HepG2 (cell line): ENCODE measurements around the gene PSMD10. TPM values are rescaled to one million over a fixed set of nuclear protein-coding genes. Genes with fewer than 3 reads are reported as not detected.

ENCODE experiments used
- ATAC-seq: fragments of 200-7000 bp; cut with Tn5 transposase; 3 replicates; pipeline ENCODE4 v1.9.1; 2020; ENCODE audit warnings: mild to moderate bottlenecking, moderate library complexity
- BruUV-seq: library from RNA; stranded (reverse); fragments of 400-500 nt; replicated peaks from 2 replicates; lab custom pipeline; 2021; lab: Mats Ljungman, UMichigan
- CTCF ChIA-PET: fragments of 300-600 bp; formaldehyde crosslinking; extraction: SDS; loops from one replicate; lab custom pipeline; 2021; ENCODE audit warnings: low total read pairs, inconsistent platforms, low intra/inter-chr PET ratio; lab: Yijun Ruan, JAX
- POLR2A ChIA-PET: fragments of 350-600 bp; sonication (Branson Sonifier 250); formaldehyde crosslinking; loops from one replicate; lab custom pipeline; 2020; ENCODE audit warnings: antibody characterized with exemption, inconsistent platforms; lab: Yijun Ruan, JAX
- DNase-seq: peaks from one replicate; pipeline ENCODE4 v3.0.0-alpha.2; 2015; ENCODE audit warnings: low spot score
- FAIRE-seq: peaks from 3 replicates; lab custom pipeline; 2011; peaks lifted over from hg19 to GRCh38; lab: Jason Lieb, UNC
- H2AFZ ChIP-seq: one replicate; pipeline ENCODE4 v1.6.1; 2011; ENCODE audit warnings: low read length, inconsistent platforms
- H3K27ac ChIP-seq: fragments of 300-600 bp; 3 replicates; pipeline ENCODE4 v1.8.0; 2011; ENCODE audit warnings: mixed run types, mild to moderate bottlenecking, mixed read lengths, low read length, inconsistent platforms; ENCODE audit not compliant: insufficient read depth; ENCODE audit errors: extremely low read length
- H3K27me3 ChIP-seq, 2 experiments: fragments of 200-600 bp in 1 of 2; 2 replicates in 1 of 2; 3 replicates in 1 of 2; pipeline versions ENCODE4 v1.6.0 to v1.8.0; 2011; ENCODE audit warnings: low read length in 2 of 2, mild to moderate bottlenecking in 2 of 2, moderate library complexity in 2 of 2, inconsistent platforms in 1 of 2; ENCODE audit not compliant: insufficient read depth in 2 of 2, control insufficient read depth in 1 of 2
- H3K36me3 ChIP-seq, 2 experiments: fragments of 200-600 bp in 1 of 2; replicated peaks in 1 of 2; 2 replicates in 1 of 2; 3 replicates in 1 of 2; pipeline versions ENCODE4 v1.5.1 to v1.8.0; 2011; ENCODE audit warnings: low read length in 2 of 2, inconsistent platforms in 1 of 2; ENCODE audit not compliant: insufficient read depth in 2 of 2, control insufficient read depth in 1 of 2
- H3K4me1 ChIP-seq: 2 replicates; pipeline ENCODE4 v1.5.1; 2012; ENCODE audit warnings: low read length, inconsistent platforms; ENCODE audit not compliant: insufficient read depth
- H3K4me2 ChIP-seq: 2 replicates; pipeline ENCODE4 v1.6.0; 2011; ENCODE audit warnings: low read depth, low read length, inconsistent platforms
- H3K4me3 ChIP-seq, 3 experiments: fragments of 200-600 bp in 1 of 3; sonication (generic), shearing (Covaris generic) in 1 of 3; replicated peaks in 1 of 3; 2 replicates each; pipeline ENCODE4 v1.5.1; 2011 to 2016; ENCODE audit warnings: low read length in 3 of 3, inconsistent platforms in 2 of 3, low read depth in 2 of 3, mild to moderate bottlenecking in 2 of 3, control low read depth in 1 of 3, mixed read lengths in 1 of 3; ENCODE audit not compliant: insufficient read depth in 1 of 3
- H3K79me2 ChIP-seq: one replicate; pipeline ENCODE4 v1.6.1; 2011; ENCODE audit warnings: low read length, inconsistent platforms; ENCODE audit not compliant: insufficient read depth
- H3K9ac ChIP-seq: 2 replicates; pipeline ENCODE4 v1.6.0; 2011; ENCODE audit warnings: mild to moderate bottlenecking, low read depth, low read length, inconsistent platforms; ENCODE audit not compliant: insufficient read depth
- H3K9me3 ChIP-seq: 2 replicates; pipeline ENCODE4 v1.5.1; 2012; ENCODE audit warnings: mild to moderate bottlenecking, low read length
- H4K20me1 ChIP-seq: 2 replicates; pipeline ENCODE4 v1.6.0; 2011; ENCODE audit warnings: inconsistent platforms, mild to moderate bottlenecking, low read length, moderate library complexity; ENCODE audit not compliant: insufficient read depth
- ATF7-NPFF ChIP-seq: sonication (generic); formaldehyde crosslinking; IDR thresholded peaks from 2 replicates; pipeline ENCODE4 v1.8.1; 2023; ENCODE audit warnings: mild to moderate bottlenecking, low read depth, missing genetic modification reagents, moderate library complexity
- CREB1 ChIP-seq, 2 experiments: fragments of 450-650 bp in 1 of 2; IDR thresholded peaks; 2 replicates each; pipeline ENCODE4 v1.6.1; 2016 to 2017; ENCODE audit warnings: control low read depth in 1 of 2, mild to moderate bottlenecking in 1 of 2, missing compliant biosample characterization in 1 of 2, missing genetic modification characterization in 1 of 2
- DBP ChIP-seq: sonication (generic); formaldehyde crosslinking; IDR thresholded peaks from 2 replicates; pipeline ENCODE4 v1.4.0; 2020; ENCODE audit warnings: missing genetic modification reagents; ENCODE audit errors: not compliant biosample characterization
- E2F1 ChIP-seq: sonication (generic); formaldehyde crosslinking; IDR thresholded peaks from 2 replicates; pipeline ENCODE4 v1.5.0; 2020; ENCODE audit warnings: missing genetic modification reagents
- ELK4 ChIP-seq: sonication (generic); formaldehyde crosslinking; IDR thresholded peaks from 2 replicates; pipeline ENCODE4 v1.9.0; 2021; ENCODE audit warnings: missing genetic modification reagents, borderline replicate concordance
- ETV6 ChIP-seq: sonication (generic); formaldehyde crosslinking; conservative IDR thresholded peaks from 2 replicates; pipeline ENCODE4 v1.4.0; 2020; ENCODE audit warnings: missing genetic modification reagents
- NCOR1 ChIP-seq: fragments of 200-600 bp; sonication (generic); IDR thresholded peaks from 2 replicates; pipeline ENCODE4 v1.7.0; 2017; ENCODE audit warnings: antibody characterized with exemption, low read length, borderline replicate concordance
- PRPF4 ChIP-seq: fragments of 200-400 bp; formaldehyde crosslinking; IDR thresholded peaks from 2 replicates; pipeline ENCODE4 v1.6.1; 2016; ENCODE audit warnings: low read length, low read depth; ENCODE audit not compliant: poor library complexity, severe bottlenecking
- SMAD1 ChIP-seq: sonication (generic); formaldehyde crosslinking; IDR thresholded peaks from 2 replicates; pipeline ENCODE4 v1.4.0; 2020; ENCODE audit warnings: missing genetic modification reagents, low read depth, mild to moderate bottlenecking, borderline replicate concordance
- TFDP1 ChIP-seq: IDR thresholded peaks from 2 replicates; pipeline ENCODE4 v1.6.1; 2016; ENCODE audit warnings: missing compliant biosample characterization, missing genetic modification reagents, borderline replicate concordance
- ZNF3 ChIP-seq: IDR thresholded peaks from 2 replicates; pipeline ENCODE4 v1.7.0; 2017; ENCODE audit warnings: inconsistent platforms
- ZNF331 ChIP-seq: sonication (generic); formaldehyde crosslinking; IDR thresholded peaks from 2 replicates; pipeline ENCODE4 v1.4.0; 2020; ENCODE audit warnings: missing genetic modification reagents
- ZNF44 ChIP-seq: sonication (generic); formaldehyde crosslinking; IDR thresholded peaks from 2 replicates; pipeline ENCODE4 v1.5.1; 2020; ENCODE audit warnings: mild to moderate bottlenecking, missing genetic modification reagents
- ZNF556 ChIP-seq: sonication (generic); formaldehyde crosslinking; IDR thresholded peaks from 2 replicates; pipeline ENCODE4 v1.4.0; 2020; ENCODE audit warnings: mild to moderate bottlenecking, missing genetic modification reagents, borderline replicate concordance
- ZNF616 ChIP-seq: sonication (generic); formaldehyde crosslinking; IDR thresholded peaks from 2 replicates; pipeline ENCODE4 v1.5.0; 2020; ENCODE audit warnings: low read depth, mild to moderate bottlenecking, missing genetic modification reagents
- WGBS: methylation state at CpG from one replicate; pipeline ENCODE4 v1.1.6; 2017; ENCODE audit warnings: low lambda C conversion rate; 5-methylcytosine and 5-hydroxymethylcytosine counted together
- in situ Hi-C: cut with HindIII; loops from 2 replicates; pipeline ENCODE4 v1.10.0; 2017; ENCODE audit warnings: low pct_unique_long_range_greater_than_20kb; ENCODE audit not compliant: extremely low pct_ligation_motif_present
- intact Hi-C: fragments of 100-400 bp; cut with micrococcal nuclease; formaldehyde crosslinking; loops from one replicate; pipeline ENCODE4 v1.10.0; 2022; ENCODE audit not compliant: unreplicated experiment
- polyA plus RNA-seq, 8 experiments: library from polyadenylated mRNA; depleted of rRNA in 3 of 8; stranded (reverse) in 7 of 8; unstranded in 1 of 8; fragments of >200 nt; fragmentation: Illumina TruSeq in 4 of 8; extraction: Trizol in 4 of 8; gene quantifications; 2 replicates each; pipeline versions ENCODE4 v1.2.1 to v1.2.3, GENCODE V29; 2011 to 2016; ENCODE audit warnings: low read depth in 4 of 8, missing spikeins in 1 of 8, mixed read lengths in 1 of 8; ENCODE audit not compliant: insufficient read depth in 1 of 8
- total RNA-seq, 5 experiments: library from RNA; depleted of rRNA; stranded (reverse); fragments of >200 nt; fragmentation: Illumina TruSeq; extraction: Trizol; gene quantifications; 2 replicates each; pipeline ENCODE4 v1.2.3, GENCODE V29; 2016; ENCODE audit warnings: low read depth in 1 of 5

Gene PSMD10
- total and polyA plus RNA-seq, 2 of the 13 experiments (the other 11 are each of a cell fraction or from before 2014, with no cell fraction given), result 56.4 to 65.3 TPM

- H3K4me1 ChIP-seq, result peaks cover 7% of the 10 kb centered on the region; the same call in 1 of the 2 replicates
- H3K27ac ChIP-seq, result no peak overlapping the region
- 0% methylated on average over 2 of the region's 15 CpGs for WGBS
- H3K36me3 ChIP-seq, result 0 out of 5 replicates have a peak, but pooled peaks cover 0 to 6% of the 10 kb centered on the region in 2 experiments
- no peak overlapping the region for H2AFZ ChIP-seq
- H3K27me3 ChIP-seq, result no peaks in the 10 kb centered on the region; a peak in 1 of 5 replicates
- no peaks in the 10 kb centered on the region for H3K9me3 ChIP-seq
- ATAC-seq (peak; percentile 62), DNase-seq (no peak), FAIRE-seq (no peak)
- H3K9ac ChIP-seq, result peak overlapping the region; percentile 58
- H3K79me2 ChIP-seq, result peaks cover 17% of the 10 kb centered on the region
- intact Hi-C loops (no loop called here), in situ Hi-C loops (no loop called here)
- H4K20me1 ChIP-seq, result no peaks in the 10 kb centered on the region
- H3K4me2 ChIP-seq, result peak overlapping the region; percentile 82
- ChIA-PET POLR2A (interaction anchor here (1.2 kb wide), 1 partner anchor 376 kb away, joined by 3 read pairs; no protein-coding TSS in a partner anchor), CTCF (no interaction called here)
- peak overlapping the region; percentile 69 to 80 (median 79); a peak in 5 of 6 replicates for H3K4me3 ChIP-seq
- BruUV-seq, result TSS peak; percentile 77
- no peak for TF ChIP-seq ZNF331 (CRISPR knock-in tag)
- TF ChIP-seq ATF7-NPFF (CRISPR knock-in tag), result no peak
- no peak for TF ChIP-seq ZNF44
- no peak for TF ChIP-seq TFDP1 (CRISPR knock-in tag)
- TF ChIP-seq DBP (CRISPR knock-in tag), result no peak
- TF ChIP-seq ZNF556 (CRISPR knock-in tag), result 0 out of 2 replicates have a peak, but pooled peaks have one; percentile 7
- no peak for TF ChIP-seq PRPF4
- TF ChIP-seq CREB1 (IDR thresholded peaks at IDR 0.05), result 0 out of 2 replicates have a peak, but pooled peaks have one; percentile 1
- TF ChIP-seq CREB1 (CRISPR knock-in tag; IDR thresholded peaks at IDR 0.05), result no peak
- TF ChIP-seq ETV6 (CRISPR knock-in tag), result no peak
- TF ChIP-seq SMAD1 (CRISPR knock-in tag), result no peak
- TF ChIP-seq NCOR1, result no peak
- no peak for TF ChIP-seq ZNF3 (CRISPR knock-in tag)
- no peak for TF ChIP-seq E2F1 (CRISPR knock-in tag)
- TF ChIP-seq ELK4 (CRISPR knock-in tag), result no peak
- no peak for TF ChIP-seq ZNF616 (CRISPR knock-in tag)
Observed at GRCh38 chrX:108091878-108092291, 543 bp upstream of the PSMD10 start.
